Measurements from ENCODE around the gene TFF1. TPM values are rescaled to one million over a fixed set of nuclear protein-coding genes. Genes with fewer than 3 reads are reported as not detected.

TFF1 gene
- not detected for polyA plus RNA-seq (2012; ENCODE audit: insufficient read length, low read depth)

GRCh38 chr21:42366292-42367010 lies at the start of gene TFF1:
TSS of gene TFF1 (minus strand) at chr21:42366535. CDS start at chr21:42366495, 40 bp downstream.
- no peak for TF ChIP-seq POLR2AphosphoS5 (IDR thresholded peaks at IDR 0.05; ENCODE audit: low read depth, low read length)
- no peak for TF ChIP-seq FOXP2 (optimal IDR thresholded peaks at IDR 0.05; ENCODE audit: borderline replicate concordance, extremely low read depth, extremely low read length, insufficient read depth)
- TF ChIP-seq TAF1 (IDR thresholded peaks at IDR 0.05; ENCODE audit: borderline replicate concordance, insufficient read depth, low read length): no peak
- no peak for TF ChIP-seq SIN3A (IDR thresholded peaks at IDR 0.05; ENCODE audit: borderline replicate concordance, insufficient read depth, low read length)
- no peak for TF ChIP-seq REST (IDR thresholded peaks at IDR 0.05; ENCODE audit: insufficient read depth in 1 of 2, low read depth in 2 of 2, low read length in 2 of 2)

- TF ChIP-seq FOXP2 (optimal IDR thresholded peaks at IDR 0.05; ENCODE audit: borderline replicate concordance, extremely low read depth, extremely low read length, insufficient read depth): no peak
- TF ChIP-seq REST (IDR thresholded peaks at IDR 0.05; ENCODE audit: insufficient read depth in 1 of 2, low read depth in 2 of 2, low read length in 2 of 2): no peak
- TF ChIP-seq TAF1 (IDR thresholded peaks at IDR 0.05; ENCODE audit: borderline replicate concordance, insufficient read depth, low read length): no peak
- no peak for TF ChIP-seq POLR2AphosphoS5 (IDR thresholded peaks at IDR 0.05; ENCODE audit: low read depth, low read length)
- no peak for TF ChIP-seq SIN3A (IDR thresholded peaks at IDR 0.05; ENCODE audit: borderline replicate concordance, insufficient read depth, low read length)
Measured at GRCh38 chr21:42414928-42415769, 48.8 kb upstream of the TFF1 start.

DNA sequence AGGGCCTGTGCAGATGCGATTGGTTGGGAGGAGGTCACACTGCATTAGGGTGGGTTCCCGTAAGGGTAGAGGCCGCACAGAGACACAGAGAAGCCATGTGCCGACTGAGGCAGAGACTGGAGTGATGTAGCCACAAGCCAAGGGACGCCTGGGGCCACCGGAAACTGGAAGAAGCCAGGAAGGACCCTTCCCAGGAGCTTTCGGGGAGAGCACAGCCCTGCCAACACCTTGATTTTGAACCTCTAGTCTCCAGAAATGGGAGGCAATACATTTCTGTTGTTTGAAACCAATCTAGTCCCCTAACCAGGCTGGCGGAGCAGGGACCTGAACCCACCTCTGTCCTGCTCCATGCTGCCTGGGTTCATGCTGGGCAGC lies 48.2 kb upstream of the TFF1 start:
- no peak for TF ChIP-seq REST (IDR thresholded peaks at IDR 0.05; ENCODE audit: insufficient read depth in 1 of 2, low read depth in 2 of 2, low read length in 2 of 2)
- TF ChIP-seq SIN3A (IDR thresholded peaks at IDR 0.05; ENCODE audit: borderline replicate concordance, insufficient read depth, low read length): no peak
- TF ChIP-seq FOXP2 (optimal IDR thresholded peaks at IDR 0.05; ENCODE audit: borderline replicate concordance, extremely low read depth, extremely low read length, insufficient read depth): no peak
- TF ChIP-seq TAF1 (IDR thresholded peaks at IDR 0.05; ENCODE audit: borderline replicate concordance, insufficient read depth, low read length): no peak
- TF ChIP-seq POLR2AphosphoS5 (IDR thresholded peaks at IDR 0.05; ENCODE audit: low read depth, low read length): no peak

DNA sequence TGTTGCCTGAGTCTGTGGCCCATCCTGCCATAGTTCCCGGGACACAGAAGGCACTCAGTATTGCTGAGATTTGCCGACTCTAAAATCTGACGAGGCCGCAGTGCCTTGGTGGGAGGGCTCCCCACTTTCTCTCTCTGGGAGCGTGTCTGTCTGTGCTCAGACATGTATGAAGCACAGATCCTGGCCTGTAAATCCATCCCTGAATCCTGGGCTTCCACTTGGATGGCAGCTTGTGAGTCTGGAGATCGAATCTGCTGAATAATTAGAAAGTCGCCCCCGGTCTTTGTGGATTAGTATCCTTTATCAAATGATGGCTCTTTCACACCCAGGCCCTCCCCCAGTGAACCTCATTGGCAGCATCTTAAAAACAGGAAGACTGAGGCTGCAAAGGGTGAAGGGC lies 47.7 kb upstream of the TFF1 start:
- TF ChIP-seq FOXP2 (optimal IDR thresholded peaks at IDR 0.05; ENCODE audit: borderline replicate concordance, extremely low read depth, extremely low read length, insufficient read depth): no peak
- no peak for TF ChIP-seq TAF1 (IDR thresholded peaks at IDR 0.05; ENCODE audit: borderline replicate concordance, insufficient read depth, low read length)
- no peak for TF ChIP-seq SIN3A (IDR thresholded peaks at IDR 0.05; ENCODE audit: borderline replicate concordance, insufficient read depth, low read length)
- no peak for TF ChIP-seq POLR2AphosphoS5 (IDR thresholded peaks at IDR 0.05; ENCODE audit: low read depth, low read length)
- TF ChIP-seq REST (IDR thresholded peaks at IDR 0.05; ENCODE audit: insufficient read depth in 1 of 2, low read depth in 2 of 2, low read length in 2 of 2): no peak
